NCI-H526 (cell line): ENCODE results near the gene MYOD1.

Source experiments
- DNase-seq, 2 experiments: peaks; one replicate each; lab custom pipeline; 2025; lab: John Stamatoyannopoulos, UW

The MYOD1 gene

DNA sequence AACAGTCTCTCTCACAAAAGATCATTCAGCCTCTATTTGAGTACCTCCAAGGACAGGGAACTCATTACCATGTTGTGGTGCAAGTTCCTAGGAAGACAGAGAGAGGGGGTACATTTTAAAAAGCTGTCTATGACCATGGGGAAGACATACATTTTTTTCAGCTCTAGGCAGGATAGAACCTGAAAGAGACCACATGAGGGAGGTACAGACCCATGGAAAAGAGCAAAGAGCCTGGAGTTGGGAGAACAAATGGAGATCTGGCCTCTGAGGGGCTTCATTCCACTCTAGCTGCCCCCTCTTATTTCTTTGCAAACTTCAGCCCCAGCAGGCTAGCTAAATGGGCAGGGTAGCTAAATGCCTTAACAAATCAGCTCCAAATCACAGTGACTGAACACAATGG, 51.5 kb downstream of the MYOD1 start:
- DNase-seq, result no peak

DNA sequence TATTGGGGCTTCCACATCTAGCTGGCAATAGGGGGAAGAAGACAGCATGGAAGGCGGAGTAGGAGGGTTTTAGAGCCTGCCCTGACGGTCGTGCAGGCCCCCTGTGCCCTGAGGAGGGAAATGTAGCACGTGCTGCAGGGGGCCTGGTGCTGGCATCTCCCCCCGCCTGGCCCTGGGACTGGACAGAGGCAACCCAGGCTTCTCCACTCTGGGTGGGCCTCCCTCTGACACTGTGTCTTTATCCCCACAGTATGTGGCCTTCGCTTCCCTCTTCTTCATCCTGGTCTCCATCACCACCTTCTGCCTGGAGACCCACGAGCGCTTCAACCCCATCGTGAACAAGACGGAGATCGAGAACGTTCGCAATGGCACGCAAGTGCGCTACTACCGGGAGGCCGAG, 52.0 kb downstream of the MYOD1 start:
- DNase-seq, result no peak
